KMS-11 (cell line): Measurements from ENCODE around the gene RIPK3.

ENCODE experiments used
- H2AFZ ChIP-seq: fragments of 200-600 bp; sonication (generic); 2 replicates; pipeline ENCODE4 v1.6.1; 2016; ENCODE audit warnings: antibody characterized with exemption, mixed run types, low read depth
- H3K27ac ChIP-seq: fragments of 200-600 bp; sonication (generic); 2 replicates; pipeline ENCODE4 v1.6.1; 2016; ENCODE audit warnings: mild to moderate bottlenecking, mixed run types
- H3K27me3 ChIP-seq: fragments of 200-600 bp; sonication (generic); 2 replicates; pipeline ENCODE4 v1.6.1; 2017; ENCODE audit warnings: mild to moderate bottlenecking, low read depth, mixed run types, moderate library complexity; ENCODE audit not compliant: insufficient read depth
- H3K36me3 ChIP-seq: fragments of 200-600 bp; sonication (generic); 2 replicates; pipeline ENCODE4 v1.6.1; 2017; ENCODE audit warnings: mild to moderate bottlenecking, mixed run types; ENCODE audit not compliant: insufficient read depth
- H3K4me1 ChIP-seq: fragments of 200-600 bp; sonication (generic); 2 replicates; pipeline ENCODE4 v1.6.1; 2016; ENCODE audit warnings: mild to moderate bottlenecking, low read depth, mixed run types; ENCODE audit not compliant: poor library complexity, severe bottlenecking
- H3K4me2 ChIP-seq: fragments of 200-600 bp; sonication (generic); 2 replicates; pipeline ENCODE4 v1.7.0; 2016; ENCODE audit warnings: mild to moderate bottlenecking, mixed run types
- H3K4me3 ChIP-seq: fragments of 200-600 bp; sonication (generic); IDR thresholded peaks from 2 replicates; pipeline ENCODE4 v1.6.1; 2017; ENCODE audit warnings: low read depth, low read length, mixed read lengths; ENCODE audit not compliant: insufficient read depth
- H3K79me2 ChIP-seq: fragments of 200-600 bp; sonication (generic); 2 replicates; pipeline ENCODE4 v1.6.1; 2016; ENCODE audit warnings: low read depth, mixed run types; ENCODE audit not compliant: insufficient read depth
- H3K9ac ChIP-seq: fragments of 200-600 bp; sonication (generic); 2 replicates; pipeline ENCODE4 v1.6.1; 2016; ENCODE audit warnings: mild to moderate bottlenecking, mixed run types
- H4K20me1 ChIP-seq: fragments of 200-600 bp; sonication (generic); 2 replicates; pipeline ENCODE4 v1.6.1; 2016; ENCODE audit warnings: mild to moderate bottlenecking, mixed run types; ENCODE audit not compliant: insufficient read depth
- CTCF ChIP-seq: fragments of 200-600 bp; sonication (generic); conservative IDR thresholded peaks from 2 replicates; pipeline ENCODE4 v1.6.1; 2017; ENCODE audit warnings: low read depth, mild to moderate bottlenecking, antibody characterized with exemption, low read length, moderate library complexity, mixed read lengths

Gene RIPK3

GRCh38 chr14:24290746-24291145 is 49.0 kb downstream of the RIPK3 start:
- TF ChIP-seq CTCF, result no peak
- no peaks in the 10 kb centered on the region for H3K27me3 ChIP-seq
- no peak overlapping the region for H3K4me3 ChIP-seq
- no peak overlapping the region for H3K9ac ChIP-seq
- H3K27ac ChIP-seq, result no peak overlapping the region
- H3K4me1 ChIP-seq, result no peaks in the 10 kb centered on the region
- H4K20me1 ChIP-seq, result no peaks in the 10 kb centered on the region
- no peaks in the 10 kb centered on the region for H3K79me2 ChIP-seq
- no peaks in the 10 kb centered on the region for H3K36me3 ChIP-seq
- H2AFZ ChIP-seq, result no peak overlapping the region
- no peak overlapping the region for H3K4me2 ChIP-seq

DNA sequence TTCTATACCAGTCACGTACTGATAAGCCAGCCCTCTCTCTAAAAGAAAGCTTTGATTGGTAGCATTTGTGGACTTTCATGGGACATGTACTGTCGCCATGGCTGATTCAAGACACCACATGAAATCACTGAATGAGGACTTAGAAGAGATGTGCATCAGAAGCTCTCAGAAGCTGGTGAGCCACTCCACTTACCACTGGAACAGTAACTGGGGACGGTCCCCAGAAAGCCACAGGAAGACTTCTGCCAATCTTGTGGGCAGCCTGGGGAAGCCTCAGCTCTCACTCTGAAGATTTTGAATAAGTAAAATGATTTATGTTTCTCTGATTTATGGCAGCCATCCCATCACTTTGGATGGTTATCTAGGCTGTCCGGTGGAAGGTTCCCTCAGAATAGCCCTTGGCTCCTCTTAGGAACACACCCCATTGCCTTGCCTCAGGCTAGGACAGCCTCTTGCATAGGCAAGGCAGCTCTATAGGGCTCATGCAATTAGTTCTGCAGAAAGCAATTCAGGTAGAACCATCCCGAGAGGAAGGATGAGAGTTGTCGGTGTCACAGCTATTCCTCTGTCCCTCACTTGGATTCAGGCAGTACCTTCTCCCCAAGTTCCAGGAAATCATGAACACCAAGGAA is 50.0 kb downstream of the RIPK3 start:
- Histone ChIP-seq H3K4me3 (no peak overlapping the region), H3K27ac (no peak overlapping the region), H3K36me3 (no peaks in the 10 kb centered on the region), H2AFZ (no peak overlapping the region), H3K27me3 (no peaks in the 10 kb centered on the region), H3K4me1 (no peaks in the 10 kb centered on the region), H3K4me2 (no peak overlapping the region), H3K79me2 (no peaks in the 10 kb centered on the region), H3K9ac (no peak overlapping the region), H4K20me1 (no peaks in the 10 kb centered on the region)
- TF ChIP-seq CTCF, result no peak

DNA sequence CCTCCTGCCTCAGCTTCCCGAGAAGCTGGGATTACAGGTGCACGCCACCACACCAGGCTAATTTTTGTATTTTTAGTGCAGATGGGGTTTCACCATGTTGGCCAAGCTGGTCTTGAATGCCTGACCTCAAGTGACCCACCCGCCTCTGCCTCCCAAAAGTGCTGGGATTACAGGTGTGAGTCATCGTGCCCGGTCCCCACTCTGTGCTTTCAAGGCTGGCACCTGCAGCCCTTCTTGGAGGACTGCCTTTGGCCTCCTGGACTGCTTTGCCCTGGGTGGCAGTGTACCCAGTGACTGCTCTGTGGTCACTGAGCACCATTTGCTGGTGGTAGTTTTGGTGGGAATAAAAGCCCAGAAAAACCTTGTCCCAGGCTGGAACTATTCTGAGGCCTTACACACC is 52.8 kb downstream of the RIPK3 start:
- Histone ChIP-seq H4K20me1 (no peaks in the 10 kb centered on the region), H3K4me2 (no peak overlapping the region), H3K79me2 (no peaks in the 10 kb centered on the region), H3K27me3 (no peaks in the 10 kb centered on the region), H3K9ac (no peak overlapping the region), H3K36me3 (no peaks in the 10 kb centered on the region), H3K4me3 (no peak overlapping the region), H2AFZ (no peak overlapping the region), H3K4me1 (no peaks in the 10 kb centered on the region), H3K27ac (no peak overlapping the region)
- no peak for TF ChIP-seq CTCF
